Calu3 (cell line): Measurements from ENCODE around the gene HSP90B1. TPM values are rescaled to one million over a fixed set of nuclear protein-coding genes. Genes with fewer than 3 reads are reported as not detected.

Experiments used
- BruUV-seq: library from RNA; stranded (reverse); fragments of 400-500 nt; replicated peaks from 2 replicates; lab custom pipeline; 2021; lab: Mats Ljungman, UMichigan
- CTCF ChIA-PET: fragments of 300-600 bp; sonication (Branson Sonifier 250); formaldehyde crosslinking; loops from one replicate; lab custom pipeline; 2022; ENCODE audit warnings: antibody characterized with exemption; lab: Charles Lee
- DNase-seq: peaks from one replicate; pipeline ENCODE4 v3.0.0; 2022
- H3K27ac Mint-ChIP-seq: one replicate; pipeline ENCODE4 v1.8.0; 2022; ENCODE audit warnings: mixed read lengths; ENCODE audit not compliant: unreplicated experiment
- H3K27me3 Mint-ChIP-seq: one replicate; pipeline ENCODE4 v1.8.0; 2022; ENCODE audit warnings: mixed read lengths; ENCODE audit not compliant: unreplicated experiment
- H3K36me3 Mint-ChIP-seq: one replicate; pipeline ENCODE4 v1.8.0; 2022; ENCODE audit warnings: mild to moderate bottlenecking, moderate library complexity, mixed read lengths; ENCODE audit not compliant: insufficient read depth, unreplicated experiment
- H3K4me1 Mint-ChIP-seq: one replicate; pipeline ENCODE4 v1.8.0; 2022; ENCODE audit warnings: mild to moderate bottlenecking, low read depth, mixed read lengths; ENCODE audit not compliant: unreplicated experiment
- H3K4me3 Mint-ChIP-seq: one replicate; pipeline ENCODE4 v1.8.0; 2022; ENCODE audit warnings: mild to moderate bottlenecking, low read depth, moderate library complexity, mixed read lengths; ENCODE audit not compliant: unreplicated experiment
- H3K9me3 Mint-ChIP-seq: one replicate; pipeline ENCODE4 v1.8.0; 2022; ENCODE audit warnings: low read depth, mixed read lengths; ENCODE audit not compliant: unreplicated experiment
- CTCF ChIP-seq: fragments of 200-600 bp; IDR thresholded peaks from one replicate; pipeline ENCODE4 v1.8.0; 2022; ENCODE audit warnings: antibody characterized with exemption; ENCODE audit not compliant: unreplicated experiment
- intact Hi-C: fragments of 100-400 bp; cut with micrococcal nuclease; formaldehyde crosslinking; loops from one replicate; pipeline ENCODE4 v1.10.0; 2022; ENCODE audit not compliant: unreplicated experiment
- total RNA-seq: library from RNA; stranded (reverse); gene quantifications from 2 replicates; pipeline ENCODE4 v1.2.3, GENCODE V29; 2022

The HSP90B1 gene
- total RNA-seq, 1 experiment from 2014 or later, result 1,328 TPM

DNA sequence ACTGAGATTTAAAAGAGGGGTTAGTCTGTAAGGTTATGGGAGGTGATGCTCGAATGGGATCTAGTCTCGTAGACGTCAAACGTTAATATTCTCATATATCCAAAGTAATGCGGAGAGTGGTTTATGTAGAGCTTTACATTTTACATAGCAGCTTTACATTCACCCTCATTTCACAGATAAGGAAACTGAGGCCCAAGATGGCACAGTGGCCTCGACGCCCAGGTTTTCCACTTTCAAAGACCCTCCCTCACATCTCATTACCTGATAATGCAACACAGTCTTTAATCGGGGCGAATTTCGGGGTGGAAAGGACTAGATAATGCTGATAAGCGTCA is 35.0 kb downstream of the HSP90B1 start:
- intact Hi-C loops, result loop anchor here (5.0 kb wide), 1 partner anchor 142 kb away; no protein-coding TSS in a partner anchor
- CTCF ChIA-PET, result interaction anchor here (0.6 to 2.0 kb wide), 6 partner anchors 8 to 1073 kb away, joined by 3 to 10 read pairs (median 4); partner anchors contain the start of genes HSP90B1 and NFYB
- no peak for TF ChIP-seq CTCF
- Mint-ChIP-seq H3K27me3 (no peaks in the 10 kb centered on the region), H3K9me3 (no peaks in the 10 kb centered on the region), H3K36me3 (peaks cover 56% of the 10 kb centered on the region), H3K4me1 (peaks cover 29% of the 10 kb centered on the region), H3K27ac (peak overlapping the region; percentile 95), H3K4me3 (peak overlapping the region; percentile 98)
- DNase-seq, result no peak
- BruUV-seq, result TSS peak; percentile 91

- H3K27me3 Mint-ChIP-seq, result no peaks in the 10 kb centered on the region
- no peaks in the 10 kb centered on the region for H3K9me3 Mint-ChIP-seq
- H3K27ac Mint-ChIP-seq, result peak within 1 kb of the TSS; percentile 95
- H3K4me1 Mint-ChIP-seq, result peaks cover 29% of the 10 kb centered on the region
- CTCF ChIA-PET, result interaction anchor here (0.6 to 2.0 kb wide), 6 partner anchors 9 to 1072 kb away, joined by 3 to 10 read pairs (median 4); partner anchors contain the start of genes HSP90B1 and NFYB
- DNase-seq, result peak; percentile 98
- intact Hi-C loops, result loop anchor here (5.0 kb wide), 1 partner anchor 141 kb away; no protein-coding TSS in a partner anchor
- peaks cover 59% of the 10 kb centered on the region for H3K36me3 Mint-ChIP-seq
- peak within 1 kb of the TSS; percentile 98 for H3K4me3 Mint-ChIP-seq
- TF ChIP-seq CTCF, result no peak
- BruUV-seq, result no TSS peak
Measured at GRCh38 chr12:103965590-103966504, 35.6 kb downstream of the HSP90B1 start, which contains the start of gene TDG. TDG (plus strand) TSS chr12:103965872; CDS start chr12:103966038, 166 bp downstream.

- no TSS peak for BruUV-seq
- peak overlapping the region; percentile 98 for H3K4me3 Mint-ChIP-seq
- CTCF ChIA-PET, result interaction anchor here (0.7 to 2.0 kb wide), 2 partner anchors 14 to 142 kb away, joined by 4 to 10 read pairs; no protein-coding TSS in a partner anchor
- TF ChIP-seq CTCF, result no peak
- no peak for DNase-seq
- H3K9me3 Mint-ChIP-seq, result no peaks in the 10 kb centered on the region
- peaks cover 37% of the 10 kb centered on the region for H3K4me1 Mint-ChIP-seq
- H3K27ac Mint-ChIP-seq, result peak overlapping the region; percentile 95
- no peaks in the 10 kb centered on the region for H3K27me3 Mint-ChIP-seq
- intact Hi-C loops, result loop anchor here (5.0 kb wide), 1 partner anchor 141 kb away; no protein-coding TSS in a partner anchor
- peaks cover 59% of the 10 kb centered on the region for H3K36me3 Mint-ChIP-seq
Measured at GRCh38 chr12:103966736-103967135, 36.5 kb downstream of the HSP90B1 start.

GRCh38 chr12:103969391-103969790 is 39.2 kb downstream of the HSP90B1 start:
- Mint-ChIP-seq H3K27ac (no peak overlapping the region), H3K36me3 (peaks cover 49% of the 10 kb centered on the region), H3K4me1 (peaks cover 33% of the 10 kb centered on the region), H3K4me3 (no peak overlapping the region), H3K27me3 (no peaks in the 10 kb centered on the region), H3K9me3 (no peaks in the 10 kb centered on the region)
- intact Hi-C loops, result loop anchor here (5.0 kb wide), 1 partner anchor 138 kb away; no protein-coding TSS in a partner anchor
- no peak for TF ChIP-seq CTCF
- CTCF ChIA-PET, result interaction anchor here (1.2 kb wide), 1 partner anchor 140 kb away, joined by 5 read pairs; no protein-coding TSS in a partner anchor
- DNase-seq, result no peak
- no TSS peak for BruUV-seq
